Endometrial microvascular endothelial cells (primary cell): Measurements from ENCODE around the gene NKX1-1. TPM values are rescaled to one million over a fixed set of nuclear protein-coding genes. Genes with fewer than 3 reads are reported as not detected.
"Not testable (repeated sequence)": the region's sequence is repeated elsewhere in the genome, so short reads cannot be mapped to it uniquely, and the experiment has no call there.

ENCODE experiments used
- in situ Hi-C: cut with HindIII; loops from 2 replicates; pipeline ENCODE4 v1.10.0; 2017; ENCODE audit warnings: low sequenced_read_pairs, low pct_unique_long_range_greater_than_20kb; ENCODE audit errors: inconsistent ontology term
- total RNA-seq: library from RNA; depleted of rRNA; stranded (reverse); fragments of >200 nt; gene quantifications from one replicate; pipeline ENCODE4 v1.2.3, GENCODE V29; 2015; ENCODE audit errors: inconsistent ontology term

NKX1-1 gene
- total RNA-seq: not detected

DNA sequence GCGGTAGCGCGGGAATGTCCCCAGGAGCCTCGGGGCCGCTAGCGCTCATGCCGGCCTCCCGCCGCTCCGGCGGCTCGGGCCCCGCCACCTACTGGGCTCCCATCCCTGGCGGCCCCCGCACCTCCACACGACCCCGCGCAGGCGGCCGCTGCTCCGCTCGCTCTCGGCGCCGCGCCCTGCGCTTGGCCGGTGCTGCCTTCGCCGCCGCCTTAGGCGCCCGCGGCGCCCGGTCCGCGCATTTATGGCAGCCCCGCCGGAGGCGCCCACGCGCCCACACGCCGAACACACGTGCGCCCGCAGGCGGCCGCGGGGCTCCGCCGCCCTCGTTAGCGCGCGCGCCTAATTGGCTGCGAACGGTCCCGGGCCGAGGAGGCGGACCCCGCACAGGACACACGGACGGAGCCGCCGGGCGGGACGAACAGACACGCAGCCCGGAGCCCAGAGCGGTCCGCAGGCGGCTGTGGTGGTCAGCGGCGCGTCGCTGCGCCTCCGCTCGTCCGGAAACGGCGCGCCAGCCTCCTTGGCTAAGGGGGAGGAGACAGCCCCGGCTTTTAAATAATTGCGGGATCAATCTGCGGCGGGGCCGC, at the start of gene NKX1-1:
Gene NKX1-1, minus strand, starts transcription at position 49 of the 587 bp plus-strand sequence. Its CDS starts 0 bp downstream, at position 49.
- in situ Hi-C loops: no loop called here

DNA sequence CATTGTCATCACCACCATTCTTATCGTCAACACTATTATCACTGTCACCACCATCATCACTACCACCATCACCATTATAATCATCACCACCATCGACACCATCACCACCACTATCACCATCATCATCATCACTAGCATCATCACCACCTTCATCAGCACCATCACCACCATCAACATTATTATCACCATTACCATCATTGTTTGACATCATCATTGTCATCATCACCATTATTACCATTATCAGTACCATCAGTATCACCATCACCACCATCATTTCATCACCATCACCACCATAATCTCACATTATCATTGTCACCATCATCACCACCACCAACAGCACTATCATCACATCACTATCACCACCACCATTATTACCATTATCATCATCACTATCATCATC, 47.5 kb upstream of the NKX1-1 start:
- in situ Hi-C loops: no loop called here

DNA sequence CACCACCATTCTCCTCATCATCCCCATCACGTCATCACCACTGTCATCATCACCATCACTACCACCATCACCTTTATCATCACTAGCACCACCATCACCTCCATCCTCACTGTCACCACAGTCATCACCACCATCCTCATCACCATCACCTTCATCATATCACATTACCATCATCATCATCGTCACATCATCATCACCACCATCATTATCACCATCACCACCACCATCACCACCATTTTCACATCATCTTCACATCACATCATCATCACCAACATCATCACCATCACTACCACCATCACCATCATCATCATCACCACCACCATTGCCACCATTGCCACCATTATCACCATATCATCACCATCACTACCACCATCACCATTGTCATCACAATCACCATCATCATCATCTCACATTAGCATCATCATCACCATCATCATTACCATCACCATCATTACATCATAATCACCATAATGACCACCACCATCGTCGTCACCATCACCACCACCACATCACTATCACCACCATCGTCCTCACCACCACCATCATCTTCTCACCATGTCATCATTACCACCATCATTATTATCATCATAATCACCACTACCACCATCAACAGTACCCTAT, 46.3 kb upstream of the NKX1-1 start:
- in situ Hi-C loops: no loop called here

DNA sequence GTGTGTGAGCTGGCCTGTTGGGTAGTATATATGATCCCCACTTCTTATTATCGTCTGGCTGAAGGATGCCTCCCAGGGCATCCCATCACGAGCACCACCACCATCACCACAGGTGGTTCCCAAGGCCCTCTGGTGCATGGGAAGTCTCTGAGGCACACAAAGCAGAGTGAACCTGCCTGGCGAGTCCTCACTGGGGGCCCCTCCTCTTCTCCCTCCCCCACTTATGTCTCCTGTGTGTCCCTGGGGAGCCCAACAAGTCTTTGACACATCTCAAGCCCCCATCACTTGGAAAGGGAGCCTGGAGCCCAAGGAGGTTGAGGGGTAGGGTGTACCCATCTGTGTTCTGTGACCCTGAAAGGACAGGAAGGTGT, 45.5 kb upstream of the NKX1-1 start:
- in situ Hi-C loops: no loop called here

DNA sequence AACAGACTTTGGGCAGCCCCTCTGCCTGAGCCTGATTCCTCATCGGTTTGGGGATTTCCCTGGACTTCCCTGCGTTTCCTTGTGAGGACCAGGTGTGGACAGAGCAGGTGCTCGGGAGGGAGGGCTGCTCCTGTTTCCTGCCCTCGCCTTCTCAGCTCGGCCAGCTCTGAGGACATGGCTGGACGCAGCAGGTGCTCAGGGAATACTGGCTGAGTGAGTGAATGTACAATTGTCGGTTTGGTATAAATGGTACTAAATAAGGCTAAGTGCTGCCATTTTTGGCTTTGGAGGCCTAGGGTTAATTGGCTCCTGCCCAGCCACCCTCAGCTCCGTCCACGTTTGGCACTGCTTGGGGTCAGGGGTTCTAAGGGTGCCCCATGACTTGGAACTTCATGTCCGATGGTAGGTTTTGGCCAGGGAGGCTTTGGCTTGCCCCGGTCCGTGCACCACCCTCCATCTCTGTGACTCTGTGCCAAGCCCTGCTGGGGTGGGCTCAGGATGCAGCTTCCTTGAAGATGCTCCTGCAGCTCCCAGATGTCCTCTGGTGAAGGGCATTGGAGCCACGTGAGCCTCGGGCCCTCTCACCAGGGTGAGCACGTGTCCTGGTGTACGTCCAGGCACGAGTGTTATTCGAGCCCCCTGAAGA, 45.0 kb upstream of the NKX1-1 start:
- in situ Hi-C loops: no loop called here

DNA sequence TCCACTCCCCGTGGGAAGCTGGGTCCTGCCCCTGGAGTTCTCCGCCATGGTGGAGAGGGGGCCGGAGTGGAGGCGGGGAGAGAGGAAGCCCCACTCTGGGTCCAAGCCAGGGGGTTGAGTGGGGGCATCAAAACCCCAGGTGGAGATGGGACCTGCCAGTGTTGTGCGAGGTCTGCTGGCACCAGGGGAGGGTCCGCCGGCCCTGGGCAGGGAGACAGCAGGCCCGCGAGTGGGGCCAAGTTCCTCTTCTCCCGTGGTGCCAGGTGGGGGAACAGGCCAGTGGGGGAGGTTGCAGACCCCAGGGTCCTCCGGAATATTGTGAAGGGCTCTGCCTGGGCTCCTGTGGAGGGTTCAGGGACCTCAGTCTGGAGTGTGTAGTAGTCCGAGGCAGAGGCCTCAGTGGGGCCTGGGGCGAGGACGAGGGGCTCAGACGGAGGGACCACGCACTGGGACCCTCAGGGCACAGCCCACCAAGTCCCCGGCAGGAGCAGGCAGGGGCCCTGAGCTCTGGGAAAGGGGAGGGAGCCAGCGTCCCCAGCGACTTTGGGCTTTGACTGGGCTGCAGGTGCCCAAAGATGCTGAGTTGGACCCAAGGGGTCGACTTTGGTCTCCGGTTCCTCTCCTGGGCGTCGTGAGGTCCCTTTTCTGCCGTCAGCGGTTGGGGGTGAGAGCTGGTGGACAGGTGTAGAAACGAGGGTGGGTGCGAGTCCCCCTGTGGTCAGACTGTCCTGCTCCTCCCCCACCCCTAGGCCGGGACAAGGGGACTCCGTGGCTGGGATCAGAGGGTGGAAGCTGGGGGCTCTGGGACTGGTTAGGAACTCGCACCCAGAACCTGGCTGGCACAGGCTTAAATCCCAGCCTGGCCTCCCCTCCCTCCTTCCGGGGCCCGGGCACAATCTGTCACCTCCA, 43.8 kb upstream of the NKX1-1 start:
- in situ Hi-C loops: no loop called here

DNA sequence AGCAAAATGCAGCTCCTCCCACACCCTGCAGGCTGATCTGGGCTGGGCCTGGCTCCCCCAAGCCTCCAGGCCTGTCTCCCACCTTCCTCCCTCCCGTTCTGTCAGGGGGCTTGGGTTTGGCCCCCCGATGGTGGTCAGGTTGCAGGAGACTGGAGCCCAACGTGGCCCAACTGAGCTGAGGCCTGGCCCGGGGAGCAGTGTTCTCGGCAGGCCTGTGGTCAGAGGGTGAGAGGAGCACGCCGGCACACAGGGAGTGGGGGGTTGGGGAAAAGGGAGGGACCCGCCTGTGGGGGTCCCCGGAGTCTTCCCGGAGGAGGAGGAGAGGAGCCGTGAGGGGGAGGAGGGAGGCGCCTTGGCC, 43.2 kb upstream of the NKX1-1 start:
- in situ Hi-C loops: no loop called here

DNA sequence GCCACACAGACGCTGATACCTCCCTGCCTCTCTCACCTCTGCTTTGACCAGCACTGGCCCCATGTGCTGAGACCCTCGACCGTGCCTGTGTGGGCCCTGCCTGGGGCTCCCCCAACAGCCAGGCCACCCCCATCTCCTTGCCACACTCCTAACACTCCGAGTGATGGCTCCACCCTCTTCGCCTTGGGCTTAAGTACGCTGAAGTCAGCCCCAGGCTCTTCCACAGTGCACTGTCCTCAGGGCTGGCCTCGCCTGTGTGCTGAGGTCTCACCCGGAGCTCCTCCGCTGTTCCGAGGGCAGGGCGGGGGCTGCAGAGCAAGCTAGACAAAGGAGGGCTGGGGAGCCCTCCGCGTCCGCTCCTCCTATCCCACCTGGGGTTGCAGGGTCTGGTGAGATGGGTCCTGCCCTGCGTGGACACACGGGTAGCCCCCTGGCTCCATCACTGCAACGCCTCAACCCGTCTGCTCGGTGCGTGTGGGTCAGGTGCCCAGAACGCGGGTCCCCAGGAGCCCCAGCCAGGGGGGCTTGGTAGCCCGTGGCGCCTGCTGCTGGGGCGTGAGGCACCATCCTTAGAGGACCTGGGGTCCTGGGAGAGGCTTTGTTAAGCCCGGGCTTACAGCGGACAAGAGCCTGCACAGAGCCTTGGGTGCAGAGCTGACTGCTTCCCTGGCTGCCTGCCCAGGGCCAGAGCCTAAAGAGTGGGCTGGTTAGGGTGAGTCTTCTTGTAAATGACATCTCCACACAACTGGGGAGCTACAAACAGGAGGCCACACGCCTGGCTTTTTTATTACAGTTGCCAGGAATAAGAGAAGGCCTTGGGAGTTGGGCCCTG, 42.6 kb upstream of the NKX1-1 start:
- in situ Hi-C loops: no loop called here

DNA sequence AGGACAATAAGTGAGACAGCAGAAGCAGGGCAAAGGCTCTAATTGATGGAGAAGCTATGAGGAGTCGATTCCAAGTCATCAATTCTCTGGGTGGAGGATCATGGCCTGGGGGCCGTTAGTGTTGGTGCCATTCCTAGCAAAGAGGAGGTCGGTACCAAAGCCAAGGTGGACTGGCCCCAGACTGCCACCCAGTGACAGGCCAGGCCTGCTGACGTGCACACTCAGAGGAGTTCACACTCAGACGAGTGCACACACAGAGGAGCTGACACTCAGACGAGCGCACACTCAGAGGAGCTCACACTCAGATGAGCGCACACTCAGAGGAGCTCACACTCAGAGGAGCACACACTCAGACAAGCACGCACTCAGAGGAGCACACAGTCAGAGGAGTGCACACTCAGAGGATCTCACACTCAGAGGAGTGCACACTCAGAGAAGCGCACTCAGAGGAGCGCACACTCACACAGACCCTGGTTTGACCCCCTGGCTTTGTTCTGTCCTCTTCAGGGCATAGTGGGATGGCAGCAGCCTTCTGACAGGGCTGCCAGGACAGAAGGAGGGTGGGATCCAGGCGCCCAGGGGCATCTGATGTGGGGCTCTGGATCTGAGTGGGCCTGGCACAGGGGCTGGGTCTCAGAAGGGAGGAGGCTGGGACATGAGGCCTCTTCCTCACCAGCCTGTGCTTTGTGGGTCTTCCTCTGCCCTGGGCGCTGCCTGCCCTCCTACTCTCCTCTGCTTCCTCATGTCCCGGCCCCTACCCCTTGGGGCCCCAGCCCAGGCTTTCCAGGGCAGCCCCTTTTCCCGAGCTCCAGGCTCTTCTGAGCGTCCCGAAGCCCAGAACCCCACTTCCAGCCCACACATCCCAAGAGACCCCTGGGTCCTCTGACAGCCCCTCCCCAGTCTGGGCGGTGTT, 41.7 kb upstream of the NKX1-1 start:
- in situ Hi-C loops: no loop called here

DNA sequence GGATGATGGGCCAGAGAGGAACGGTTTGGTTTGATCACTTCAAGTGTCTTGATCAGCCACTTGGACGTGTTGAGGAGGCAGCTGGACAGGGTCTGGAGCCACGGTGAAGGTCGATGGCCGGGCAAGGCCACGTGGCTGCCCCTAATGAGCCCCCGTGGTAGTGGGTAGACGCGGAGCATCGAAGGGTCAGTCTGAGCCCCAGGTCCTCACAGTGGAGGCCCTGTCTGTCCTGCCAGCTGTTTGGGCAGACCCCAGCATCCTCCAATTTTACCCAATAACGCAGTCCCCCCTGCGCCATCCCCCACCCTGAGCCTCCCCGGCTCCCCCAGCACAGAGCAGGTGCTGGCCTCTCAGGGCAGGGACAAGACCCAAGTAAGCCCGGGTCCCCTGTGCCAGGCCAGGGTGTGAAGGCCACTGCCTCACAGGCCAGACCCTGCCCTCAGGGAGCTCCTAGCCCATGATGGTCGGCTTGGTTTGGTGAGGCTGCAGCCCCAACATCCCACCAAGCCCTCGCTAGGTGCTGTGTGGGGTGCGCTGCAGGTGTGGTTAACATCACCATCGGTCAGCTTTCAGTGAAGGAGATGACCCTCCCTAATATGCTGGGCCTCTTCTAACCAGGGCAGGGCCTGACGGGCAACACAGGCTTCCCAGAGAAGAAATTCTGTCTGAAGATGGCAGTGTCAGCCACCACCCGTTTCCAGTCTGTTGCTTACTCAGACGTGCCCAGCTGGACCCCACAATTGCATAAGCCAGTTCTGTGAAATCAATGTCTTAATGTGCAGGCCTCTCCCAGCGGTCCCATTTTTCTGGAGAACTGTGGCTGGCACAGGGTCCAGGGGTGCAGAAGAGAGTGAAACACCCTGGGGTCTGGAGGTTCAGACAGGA, 40.5 kb upstream of the NKX1-1 start:
- in situ Hi-C loops: no loop called here

DNA sequence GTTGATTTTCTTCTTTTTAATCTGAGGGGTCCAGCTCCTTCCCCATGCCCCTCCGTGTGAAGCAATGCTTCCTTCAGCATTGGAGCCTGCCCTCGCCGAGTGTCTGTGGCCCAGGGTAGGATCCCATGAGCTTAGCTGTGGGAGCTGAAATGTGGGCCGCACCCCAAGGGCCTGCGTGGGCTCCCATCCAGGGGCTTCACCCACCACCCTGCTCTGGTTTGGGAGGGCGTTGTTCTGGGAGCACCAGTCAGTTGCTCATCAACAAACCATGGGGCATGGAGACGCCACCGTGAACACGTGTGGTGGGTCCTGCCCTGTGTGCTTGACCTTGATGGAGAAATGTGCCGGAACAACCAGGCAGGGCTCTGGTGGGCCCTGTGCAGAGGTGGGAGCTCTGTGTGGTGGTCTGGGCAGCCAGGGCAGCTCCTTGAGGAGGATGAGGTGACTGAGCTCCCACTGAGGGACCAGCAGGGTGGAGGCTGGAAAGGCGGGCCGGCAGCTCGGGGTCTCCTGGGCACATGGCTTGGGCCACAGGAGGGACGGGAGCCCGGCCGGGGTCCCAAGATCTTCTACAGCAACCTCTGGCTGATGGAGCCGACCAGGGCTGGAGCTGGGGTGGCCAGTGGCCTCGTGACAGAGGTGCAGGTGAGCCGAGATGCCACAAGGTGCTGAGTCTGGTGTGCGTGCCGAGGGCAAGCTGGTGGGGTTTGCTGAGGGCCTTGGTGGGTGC, 39.6 kb upstream of the NKX1-1 start:
- in situ Hi-C loops: no loop called here

DNA sequence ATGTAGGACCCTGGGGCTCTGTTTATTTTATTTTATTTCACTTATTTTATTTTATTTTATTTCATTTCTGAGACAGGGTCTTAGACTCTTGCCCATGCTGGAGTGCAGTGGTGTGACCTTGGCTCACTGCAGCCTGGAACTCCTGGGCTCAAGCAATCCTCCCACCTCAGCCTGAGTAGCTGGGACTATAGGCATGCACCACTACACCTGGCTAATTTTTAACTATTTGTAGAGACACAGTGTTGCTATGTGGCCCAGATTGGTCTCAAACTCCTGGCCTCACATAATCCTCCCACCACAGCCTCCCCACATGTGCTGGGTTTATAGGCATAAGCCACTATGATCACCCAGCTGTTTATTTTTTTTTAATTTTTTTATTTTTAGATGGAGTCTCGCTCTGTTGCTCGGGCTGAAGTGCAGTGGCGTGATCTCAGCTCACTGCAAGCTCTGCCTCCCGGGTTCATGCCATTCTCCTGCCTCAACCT, 37.5 kb upstream of the NKX1-1 start:
- in situ Hi-C loops: not testable (repeated sequence)

DNA sequence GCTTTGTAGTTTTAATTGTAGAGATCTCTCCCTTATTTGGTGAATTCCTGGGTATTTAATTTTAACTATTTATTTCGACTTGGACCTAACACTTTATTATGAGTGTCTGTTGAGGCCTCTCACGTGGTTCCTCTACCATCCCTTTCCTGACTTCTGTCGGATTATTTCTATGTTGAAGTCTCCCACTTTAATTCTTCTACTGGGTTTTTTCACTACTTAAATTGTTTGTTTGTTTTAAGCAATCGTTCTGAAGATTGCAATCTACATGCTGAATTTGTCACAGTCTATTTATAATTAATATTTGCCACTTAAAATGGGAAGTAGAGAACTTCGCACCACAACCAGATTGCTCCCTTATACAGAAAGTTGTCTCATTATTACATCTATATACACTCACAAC, 20.8 kb upstream of the NKX1-1 start:
- in situ Hi-C loops: no loop called here

DNA sequence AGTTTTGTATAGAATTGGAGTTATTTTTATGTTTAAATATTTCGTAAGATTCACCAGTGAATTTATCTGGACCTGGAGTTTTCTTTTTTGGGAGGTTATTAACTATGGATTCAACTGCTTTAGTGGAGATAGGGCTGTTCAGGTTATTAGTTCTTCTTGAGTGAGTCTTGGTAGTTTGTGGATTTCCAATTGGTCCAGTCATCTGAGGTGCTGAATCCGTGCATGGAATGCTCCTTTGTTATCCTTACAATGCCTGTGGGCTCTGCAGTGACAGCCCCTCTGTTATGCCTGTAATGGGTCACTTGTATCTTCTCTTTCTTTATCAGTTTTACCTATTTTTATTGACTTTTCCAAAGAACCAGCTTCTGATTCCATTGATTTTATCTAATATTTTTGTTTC, 15.4 kb upstream of the NKX1-1 start:
- in situ Hi-C loops: no loop called here

DNA sequence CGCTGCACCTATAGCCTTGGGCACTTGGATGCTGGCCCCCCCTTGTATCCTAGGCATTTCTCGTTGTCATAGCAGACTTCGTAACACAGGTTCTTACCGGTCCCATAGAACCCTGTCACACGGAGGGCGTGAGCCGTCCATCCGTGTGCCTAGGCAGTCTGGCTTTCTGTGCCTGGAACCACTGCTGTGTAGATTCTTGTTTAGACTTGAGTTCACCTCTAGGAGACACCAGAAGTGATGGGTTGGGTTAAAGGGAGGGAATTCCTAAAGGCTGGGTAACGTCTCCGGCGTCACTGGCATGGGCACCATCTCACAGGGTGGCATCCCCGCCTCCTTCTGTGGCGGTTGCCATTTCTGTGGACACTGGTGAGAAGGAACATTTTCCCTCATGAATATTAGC, 13.5 kb upstream of the NKX1-1 start:
- in situ Hi-C loops: no loop called here
